Keratinocyte (primary cell): ENCODE measurements around the gene APOC1. TPM values are rescaled to one million over a fixed set of nuclear protein-coding genes. Genes with fewer than 3 reads are reported as not detected.

Experiments used
- DNase-seq: peaks from one replicate; pipeline ENCODE4 v3.0.0-alpha.2; 2011; ENCODE audit warnings: low read depth, missing footprints, low spot score
- FAIRE-seq: peaks from 2 replicates; lab custom pipeline; 2011; peaks lifted over from hg19 to GRCh38; lab: Jason Lieb, UNC
- H2AFZ ChIP-seq: 2 replicates; pipeline ENCODE4 v1.6.0; 2012; ENCODE audit warnings: low read length, control low read depth, inconsistent platforms; ENCODE audit not compliant: control insufficient read depth
- H3K27ac ChIP-seq: 2 replicates; pipeline ENCODE4 v1.5.1; 2011; ENCODE audit warnings: low read length; ENCODE audit not compliant: control insufficient read depth, insufficient read depth
- H3K27me3 ChIP-seq: 3 replicates; pipeline ENCODE4 v1.6.0; 2011; ENCODE audit warnings: low read length; ENCODE audit not compliant: control insufficient read depth, insufficient read depth; ENCODE audit errors: extremely low read depth
- H3K36me3 ChIP-seq, 2 experiments: 2 replicates in 1 of 2; 3 replicates in 1 of 2; pipeline ENCODE4 v1.5.1; 2011; ENCODE audit warnings: low read length in 2 of 2, mild to moderate bottlenecking in 1 of 2; ENCODE audit not compliant: control insufficient read depth in 2 of 2, insufficient read depth in 2 of 2; ENCODE audit errors: extremely low read depth in 1 of 2
- H3K4me1 ChIP-seq: 3 replicates; pipeline ENCODE4 v1.5.1; 2011; ENCODE audit warnings: low read length; ENCODE audit not compliant: control insufficient read depth, insufficient read depth; ENCODE audit errors: extremely low read depth
- H3K4me2 ChIP-seq: 3 replicates; pipeline ENCODE4 v1.6.0; 2011; ENCODE audit warnings: low read depth, low read length; ENCODE audit not compliant: control insufficient read depth, insufficient read depth; ENCODE audit errors: extremely low read depth
- H3K4me3 ChIP-seq, 3 experiments: fragments of 200-600 bp in 1 of 3; sonication (generic) in 1 of 3; 2 replicates in 2 of 3; 3 replicates in 1 of 3; pipeline ENCODE4 v1.5.1; 2011 to 2016; ENCODE audit warnings: low read length in 3 of 3, mild to moderate bottlenecking in 3 of 3, control low read depth in 2 of 3, inconsistent platforms in 1 of 3, low read depth in 1 of 3, mixed read lengths in 1 of 3, mixed run types in 1 of 3, moderate library complexity in 1 of 3; ENCODE audit not compliant: control insufficient read depth in 2 of 3, insufficient read depth in 2 of 3; ENCODE audit errors: extremely low read depth in 1 of 3
- H3K79me2 ChIP-seq: 2 replicates; pipeline ENCODE4 v1.6.0; 2012; ENCODE audit warnings: low read length; ENCODE audit not compliant: control insufficient read depth, insufficient read depth
- H3K9ac ChIP-seq: 3 replicates; pipeline ENCODE4 v1.6.0; 2011; ENCODE audit warnings: low read length; ENCODE audit not compliant: control insufficient read depth, insufficient read depth; ENCODE audit errors: extremely low read depth
- H3K9me1 ChIP-seq: 3 replicates; pipeline ENCODE4 v1.6.0; 2011; ENCODE audit warnings: low read length; ENCODE audit not compliant: control insufficient read depth, insufficient read depth; ENCODE audit errors: extremely low read depth
- H3K9me3 ChIP-seq: 2 replicates; pipeline ENCODE4 v1.5.1; 2012; ENCODE audit warnings: low read depth, low read length; ENCODE audit not compliant: control insufficient read depth
- H4K20me1 ChIP-seq: 3 replicates; pipeline ENCODE4 v1.6.0; 2011; ENCODE audit warnings: low read length; ENCODE audit not compliant: control insufficient read depth, insufficient read depth; ENCODE audit errors: extremely low read depth
- EZH2 ChIP-seq: IDR thresholded peaks from one replicate; pipeline ENCODE4 v1.6.1; 2012; ENCODE audit warnings: inconsistent platforms, mild to moderate bottlenecking, low read length, moderate library complexity
- dilution Hi-C: fragments of 300-500 bp; cut with MboI; formaldehyde crosslinking; loops from one replicate; pipeline ENCODE4 v1.7.0; 2020; ENCODE audit warnings: low sequenced_read_pairs; ENCODE audit not compliant: extremely low pct_ligation_motif_present
- polyA plus RNA-seq, 5 experiments: library from polyadenylated mRNA; depleted of rRNA in 3 of 5; stranded (reverse) in 3 of 5; stranded (forward) in 1 of 5; unstranded in 1 of 5; fragments of >200 nt; gene quantifications; 1 replicate in 1 of 5; 2 replicates in 3 of 5; 3 replicates in 1 of 5; pipeline versions ENCODE4 v1.2.1 to v1.2.3, GENCODE V29; 2011 to 2012; ENCODE audit warnings: missing spikeins in 2 of 5, low read depth in 1 of 5, low replicate concordance in 1 of 5
- TF ChIP-seq, protein P1 (sequence below), 3 experiments: IDR thresholded peaks in 1 of 3; conservative IDR thresholded peaks in 1 of 3; optimal IDR thresholded peaks in 1 of 3; 2 replicates in 2 of 3; 3 replicates in 1 of 3; pipeline versions ENCODE3 to v1.5.1; 2011; ENCODE audit warnings: low read length in 3 of 3, mild to moderate bottlenecking in 3 of 3, moderate library complexity in 2 of 3, control low read depth in 1 of 3, inconsistent platforms in 1 of 3; ENCODE audit not compliant: insufficient read depth in 2 of 3; ENCODE audit errors: extremely low read depth in 1 of 3

Gene APOC1
- polyA plus RNA-seq, 1 donor (not counting 4 experiments of a cell fraction or from before 2014, with no cell fraction given): 0.79 TPM

DNA sequence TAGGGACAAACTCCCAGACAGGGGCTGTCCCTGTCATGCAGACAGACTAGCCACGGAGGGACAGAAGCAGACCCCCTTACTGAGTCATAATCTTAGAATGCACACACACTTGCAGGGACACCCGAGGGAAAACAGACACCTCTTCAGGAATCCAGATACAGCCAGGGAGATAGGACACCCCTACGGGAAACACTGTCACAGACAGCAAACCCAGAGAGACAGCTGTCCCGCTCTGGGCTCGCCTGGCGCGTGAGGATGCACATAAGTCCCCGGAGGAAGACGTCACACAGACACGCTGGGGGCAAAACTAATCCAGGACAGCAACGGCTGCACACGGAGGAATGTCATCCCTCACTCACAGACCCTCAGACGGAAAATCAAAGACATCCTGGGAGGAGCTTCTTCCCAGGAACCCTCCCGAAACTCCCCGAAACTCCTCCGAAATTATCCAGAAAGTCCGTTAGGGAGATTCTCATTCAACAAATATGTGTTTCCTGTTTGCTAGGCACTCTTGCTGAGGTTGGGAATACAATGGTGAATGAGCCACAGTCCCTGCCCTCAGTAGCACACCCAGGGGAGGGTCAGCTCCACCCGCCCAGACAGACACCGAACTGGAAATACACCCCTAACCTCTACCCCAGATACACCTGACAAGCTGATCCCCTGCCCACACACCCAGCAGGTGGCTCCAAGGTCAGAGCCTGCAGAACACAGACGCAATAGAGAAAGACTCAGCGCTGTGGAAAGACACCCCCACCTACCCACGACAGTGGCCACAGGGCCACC, 38.5 kb upstream of the APOC1 start:
- no peak for DNase-seq
- Histone ChIP-seq H3K9me1 (no peaks in the 10 kb centered on the region), H3K27ac (no peak overlapping the region), H3K4me1 (peaks cover 7% of the 10 kb centered on the region), H3K9me3 (no peaks in the 10 kb centered on the region), H3K4me3 (no peak overlapping the region), H3K9ac (no peak overlapping the region), H4K20me1 (no peaks in the 10 kb centered on the region), H3K79me2 (no peaks in the 10 kb centered on the region), H2AFZ (no peak overlapping the region), H3K4me2 (no peak overlapping the region), H3K36me3 (peaks cover 32 to 33% of the 10 kb centered on the region in 2 experiments), H3K27me3 (no peaks in the 10 kb centered on the region)
- dilution Hi-C loops: no loop called here
- no peak for TF ChIP-seq EZH2
- TF ChIP-seq, protein P1, sequence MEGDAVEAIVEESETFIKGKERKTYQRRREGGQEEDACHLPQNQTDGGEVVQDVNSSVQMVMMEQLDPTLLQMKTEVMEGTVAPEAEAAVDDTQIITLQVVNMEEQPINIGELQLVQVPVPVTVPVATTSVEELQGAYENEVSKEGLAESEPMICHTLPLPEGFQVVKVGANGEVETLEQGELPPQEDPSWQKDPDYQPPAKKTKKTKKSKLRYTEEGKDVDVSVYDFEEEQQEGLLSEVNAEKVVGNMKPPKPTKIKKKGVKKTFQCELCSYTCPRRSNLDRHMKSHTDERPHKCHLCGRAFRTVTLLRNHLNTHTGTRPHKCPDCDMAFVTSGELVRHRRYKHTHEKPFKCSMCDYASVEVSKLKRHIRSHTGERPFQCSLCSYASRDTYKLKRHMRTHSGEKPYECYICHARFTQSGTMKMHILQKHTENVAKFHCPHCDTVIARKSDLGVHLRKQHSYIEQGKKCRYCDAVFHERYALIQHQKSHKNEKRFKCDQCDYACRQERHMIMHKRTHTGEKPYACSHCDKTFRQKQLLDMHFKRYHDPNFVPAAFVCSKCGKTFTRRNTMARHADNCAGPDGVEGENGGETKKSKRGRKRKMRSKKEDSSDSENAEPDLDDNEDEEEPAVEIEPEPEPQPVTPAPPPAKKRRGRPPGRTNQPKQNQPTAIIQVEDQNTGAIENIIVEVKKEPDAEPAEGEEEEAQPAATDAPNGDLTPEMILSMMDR (optimal IDR thresholded peaks at IDR 0.05 in 1 of 3, IDR thresholded peaks at IDR 0.05 in 1 of 3, conservative IDR thresholded peaks at IDR 0.05 in 1 of 3; ENCODE audit: extremely low read depth in 1 of 3, insufficient read depth in 2 of 3, low read length in 3 of 3): no peak
- no peak for FAIRE-seq

DNA sequence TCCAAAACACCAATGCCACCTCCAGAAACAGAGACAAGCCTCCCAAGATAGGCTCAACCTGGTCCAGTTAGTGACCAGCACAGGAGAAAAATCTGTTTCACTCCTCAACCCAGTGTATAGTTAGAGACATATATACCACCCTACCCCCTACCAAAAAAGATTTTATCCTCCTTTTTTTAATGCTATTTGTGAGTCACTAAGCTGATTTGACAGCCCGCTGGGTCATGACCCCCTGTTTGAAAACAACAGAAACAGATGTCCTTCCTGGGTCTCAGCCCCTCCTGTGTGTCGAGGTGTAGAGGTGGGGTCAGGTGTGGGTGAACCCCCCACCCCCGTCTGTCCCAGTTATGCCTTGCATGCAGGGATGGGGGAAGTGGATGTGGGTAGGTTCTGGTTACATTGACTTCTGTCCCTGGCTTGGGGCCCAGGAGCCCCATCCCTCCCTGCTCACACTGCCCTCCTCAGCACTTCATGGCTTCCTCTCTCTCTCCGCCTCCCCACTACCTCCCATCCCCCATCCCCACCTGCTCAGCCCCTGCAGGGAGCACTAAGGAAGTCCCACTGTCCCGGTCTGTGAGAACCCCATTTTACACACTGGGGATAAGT, 37.4 kb upstream of the APOC1 start:
- Histone ChIP-seq H2AFZ (no peak overlapping the region), H3K4me2 (no peak overlapping the region), H3K9ac (no peak overlapping the region), H3K9me1 (no peaks in the 10 kb centered on the region), H3K27ac (no peak overlapping the region), H3K9me3 (no peaks in the 10 kb centered on the region), H3K4me3 (no peak overlapping the region), H3K27me3 (no peaks in the 10 kb centered on the region), H3K79me2 (no peaks in the 10 kb centered on the region), H3K36me3 (peaks cover 30 to 37% of the 10 kb centered on the region in 2 experiments), H3K4me1 (peaks cover 7% of the 10 kb centered on the region), H4K20me1 (no peaks in the 10 kb centered on the region)
- DNase-seq (no peak), FAIRE-seq (no peak)
- dilution Hi-C loops: no loop called here
- TF ChIP-seq, protein P1 (optimal IDR thresholded peaks at IDR 0.05 in 1 of 3, IDR thresholded peaks at IDR 0.05 in 1 of 3, conservative IDR thresholded peaks at IDR 0.05 in 1 of 3; ENCODE audit: extremely low read depth in 1 of 3, insufficient read depth in 2 of 3, low read length in 3 of 3): no peak
- no peak for TF ChIP-seq EZH2
